ENCODE measurements around the gene ENTPD5.
"Not testable (repeated sequence)": the region's sequence is repeated elsewhere in the genome, so short reads cannot be mapped to it uniquely, and the experiment has no call there.

The ENTPD5 gene

DNA sequence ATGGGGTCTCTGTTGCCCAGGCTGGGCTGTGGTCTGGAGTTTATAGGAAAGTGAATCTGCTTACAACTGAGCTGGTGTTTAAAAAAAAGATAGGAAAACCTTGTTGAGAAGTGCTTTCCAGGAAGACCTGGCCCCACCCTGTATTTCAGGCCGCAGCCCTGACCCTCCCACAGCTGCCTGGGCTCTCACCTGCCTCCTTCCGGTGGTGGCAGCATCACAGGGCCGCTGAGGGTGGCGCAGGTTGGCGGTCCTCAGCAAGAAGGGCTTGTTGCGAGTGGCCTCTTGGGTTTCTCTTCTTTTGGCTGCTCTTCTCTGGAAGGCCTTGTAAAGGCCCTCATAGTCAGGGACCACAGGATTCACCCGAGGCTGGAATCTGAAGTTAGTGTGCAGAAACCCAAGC is 76.9 kb downstream of the ENTPD5 start:
- no peak for DNase-seq

GRCh38 chr14:73937012-73937411 is 82.1 kb downstream of the ENTPD5 start:
- no peak for DNase-seq

GRCh38 chr14:73936548-73936947 is 82.5 kb downstream of the ENTPD5 start:
- no peak for DNase-seq

- no peak for DNase-seq
Measured at GRCh38 chr14:73935666-73936065, 83.4 kb downstream of the ENTPD5 start.

DNA sequence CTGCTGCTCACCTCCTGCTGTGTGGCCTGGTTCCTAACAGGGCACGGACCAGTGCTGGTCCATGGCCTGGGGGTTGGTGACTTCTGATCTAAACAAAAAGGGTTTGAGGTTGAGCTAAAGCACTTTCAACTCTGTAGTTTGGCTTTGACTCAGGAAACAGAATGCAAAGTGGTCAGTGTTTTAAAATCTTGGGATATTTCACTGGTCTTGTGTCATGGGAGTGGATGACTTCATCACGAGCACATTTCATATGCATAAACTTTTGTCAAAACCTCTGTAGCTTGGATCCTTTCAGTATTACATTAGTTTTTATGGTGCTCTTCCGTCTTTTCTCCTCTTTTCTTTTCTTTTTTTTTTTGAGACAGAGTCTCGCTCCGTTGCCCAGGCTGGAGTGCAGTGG is 94.8 kb downstream of the ENTPD5 start:
- no peak for DNase-seq

DNA sequence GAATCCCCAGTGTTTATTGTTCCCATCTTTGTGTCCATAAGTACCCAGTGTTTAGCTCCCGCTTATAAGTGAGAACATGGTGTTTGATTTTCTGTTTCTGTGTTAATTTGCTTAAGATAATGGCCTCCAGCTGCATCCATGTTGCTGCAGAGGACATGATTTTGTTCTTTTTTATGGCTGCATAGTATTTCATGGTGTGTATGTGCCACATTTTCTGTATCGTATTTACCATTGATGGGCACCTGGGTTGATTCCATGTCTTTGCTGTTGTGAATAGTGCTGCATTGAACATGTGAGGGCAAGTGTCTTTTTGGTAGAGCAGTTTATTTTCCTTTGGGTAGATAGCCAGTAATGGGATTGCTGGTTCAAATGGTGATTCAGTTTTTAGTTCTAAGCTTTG is 99.6 kb downstream of the ENTPD5 start:
- DNase-seq, result not testable (repeated sequence)

DNA sequence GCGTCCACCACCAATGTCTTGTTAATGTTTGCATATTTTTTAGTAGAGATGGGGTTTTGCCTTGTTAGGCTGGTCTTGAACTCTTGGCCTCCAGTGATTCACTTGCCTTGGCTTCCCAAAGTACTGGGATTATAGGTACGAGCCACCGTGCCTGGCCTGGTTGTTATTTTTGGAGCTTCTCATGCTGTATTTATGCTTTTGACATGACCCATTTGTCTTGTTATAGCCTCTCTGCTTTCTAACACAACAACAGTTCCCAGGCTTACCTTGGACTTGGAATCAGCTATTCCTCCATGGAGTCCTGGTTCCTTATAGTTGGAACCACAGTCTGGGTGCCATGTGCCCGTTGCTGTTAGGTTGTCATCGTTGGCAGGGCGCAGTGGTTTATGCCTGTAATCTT is 102.8 kb downstream of the ENTPD5 start:
- DNase-seq, result no peak

GRCh38 chr14:73913256-73913655 is 105.8 kb downstream of the ENTPD5 start:
- no peak for DNase-seq

DNA sequence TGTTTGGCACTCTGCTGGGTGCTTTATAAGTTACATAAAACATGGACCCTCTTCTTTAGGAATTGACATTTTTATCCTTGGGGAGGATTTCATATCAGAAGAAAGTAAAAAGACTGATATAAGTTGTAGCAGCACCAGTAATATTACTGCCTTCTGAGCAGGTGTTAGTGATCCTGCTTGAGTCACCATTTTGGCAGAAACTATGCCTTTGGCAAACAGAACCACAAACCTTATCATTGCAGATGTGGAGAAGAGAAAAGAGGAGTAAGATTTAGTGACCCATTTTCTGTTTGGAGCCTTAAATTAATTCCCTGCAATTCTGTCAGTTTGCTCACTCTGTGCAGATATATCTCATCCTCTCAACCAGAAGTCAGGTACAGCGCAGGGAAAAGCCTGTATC is 109.4 kb downstream of the ENTPD5 start:
- DNase-seq, result no peak

Data from NCI-H187 (cell line).